Measurements from ENCODE around the gene SBDS.
"Not testable (repeated sequence)": the region's sequence is repeated elsewhere in the genome, so short reads cannot be mapped to it uniquely, and the experiment has no call there.

DNA sequence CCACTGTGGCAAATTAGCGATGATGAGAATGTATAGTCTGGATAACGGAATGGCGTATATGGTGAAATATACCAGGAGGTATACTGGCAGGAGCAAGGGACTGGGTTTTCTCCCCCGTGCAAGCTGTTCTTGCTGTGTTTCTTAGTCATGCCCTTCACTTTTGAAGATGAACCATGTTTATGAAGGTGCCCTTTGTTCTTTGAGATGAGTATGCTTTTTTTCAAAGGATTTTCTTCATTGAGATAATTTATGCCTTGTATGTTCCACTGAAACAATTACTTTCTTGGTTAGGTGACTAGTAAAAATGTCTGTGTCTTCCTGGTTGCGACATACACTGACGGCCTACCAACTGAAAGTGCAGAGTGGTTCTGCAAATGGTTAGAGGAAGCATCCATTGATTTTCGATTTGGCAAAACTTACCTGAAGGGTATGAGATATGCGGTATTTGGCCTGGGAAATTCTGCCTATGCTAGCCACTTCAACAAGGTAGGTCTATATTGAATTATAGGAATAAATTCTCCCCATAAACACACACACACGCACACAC, 18.8 kb upstream of the SBDS start:
- not testable (repeated sequence) for TF ChIP-seq POLR2AphosphoS5, POLR2A (IDR thresholded peaks at IDR 0.05)
- TF ChIP-seq, protein P1, sequence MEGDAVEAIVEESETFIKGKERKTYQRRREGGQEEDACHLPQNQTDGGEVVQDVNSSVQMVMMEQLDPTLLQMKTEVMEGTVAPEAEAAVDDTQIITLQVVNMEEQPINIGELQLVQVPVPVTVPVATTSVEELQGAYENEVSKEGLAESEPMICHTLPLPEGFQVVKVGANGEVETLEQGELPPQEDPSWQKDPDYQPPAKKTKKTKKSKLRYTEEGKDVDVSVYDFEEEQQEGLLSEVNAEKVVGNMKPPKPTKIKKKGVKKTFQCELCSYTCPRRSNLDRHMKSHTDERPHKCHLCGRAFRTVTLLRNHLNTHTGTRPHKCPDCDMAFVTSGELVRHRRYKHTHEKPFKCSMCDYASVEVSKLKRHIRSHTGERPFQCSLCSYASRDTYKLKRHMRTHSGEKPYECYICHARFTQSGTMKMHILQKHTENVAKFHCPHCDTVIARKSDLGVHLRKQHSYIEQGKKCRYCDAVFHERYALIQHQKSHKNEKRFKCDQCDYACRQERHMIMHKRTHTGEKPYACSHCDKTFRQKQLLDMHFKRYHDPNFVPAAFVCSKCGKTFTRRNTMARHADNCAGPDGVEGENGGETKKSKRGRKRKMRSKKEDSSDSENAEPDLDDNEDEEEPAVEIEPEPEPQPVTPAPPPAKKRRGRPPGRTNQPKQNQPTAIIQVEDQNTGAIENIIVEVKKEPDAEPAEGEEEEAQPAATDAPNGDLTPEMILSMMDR (IDR thresholded peaks at IDR 0.05): not testable (repeated sequence)
